GM12878 (cell line): ENCODE results near the gene SOX5. TPM values are rescaled to one million over a fixed set of nuclear protein-coding genes. Genes with fewer than 3 reads are reported as not detected.

Source experiments
- ATAC-seq: fragments of 200-7000 bp; cut with Tn5 transposase; 3 replicates; pipeline ENCODE4 v1.9.1; 2020; ENCODE audit warnings: mild to moderate bottlenecking, moderate library complexity
- BruUV-seq: library from RNA; stranded (reverse); fragments of 400-500 nt; replicated peaks from 2 replicates; lab custom pipeline; 2021; lab: Mats Ljungman, UMichigan
- CTCF ChIA-PET: fragments of 300-600 bp; sonication (Branson Sonifier 250); formaldehyde crosslinking; extraction: SDS; loops from one replicate; lab custom pipeline; 2021; ENCODE audit warnings: inconsistent platforms; lab: Yijun Ruan, JAX
- POLR2A ChIA-PET: fragments of 350-600 bp; formaldehyde crosslinking; extraction: SDS; loops from one replicate; lab custom pipeline; 2021; ENCODE audit warnings: inconsistent platforms; lab: Charles Lee
- RAD21 ChIA-PET: fragments of 300-600 bp; sonication (Branson Sonifier 250); formaldehyde crosslinking; loops from one replicate; lab custom pipeline; 2023; ENCODE audit warnings: antibody characterized with exemption; ENCODE audit not compliant: unreplicated experiment; lab: Charles Lee
- SMC1A ChIA-PET: fragments of 300-600 bp; sonication (Branson Sonifier 250); formaldehyde crosslinking; loops from one replicate; lab custom pipeline; 2023; ENCODE audit not compliant: unreplicated experiment, uncharacterized antibody; lab: Charles Lee
- DNase-seq: peaks from one replicate; pipeline ENCODE4 v3.0.0-alpha.2; 2011; ENCODE audit warnings: low read depth, low spot score
- FAIRE-seq: peaks from 3 replicates; lab custom pipeline; 2011; peaks lifted over from hg19 to GRCh38; lab: Jason Lieb, UNC
- H2AFZ ChIP-seq: 2 replicates; pipeline ENCODE4 v1.6.0; 2011; ENCODE audit warnings: low read depth, low read length, control low read depth; ENCODE audit not compliant: control insufficient read depth
- H3K27ac ChIP-seq: 2 replicates; pipeline ENCODE4 v1.5.1; 2011; ENCODE audit warnings: control low read depth; ENCODE audit not compliant: control insufficient read depth, insufficient read depth
- H3K27me3 ChIP-seq, 2 experiments: replicated peaks in 1 of 2; 2 replicates each; pipeline versions ENCODE4 v1.6.0 to v1.6.1; 2011; ENCODE audit warnings: low read length in 1 of 2; ENCODE audit not compliant: control insufficient read depth in 2 of 2, insufficient read depth in 2 of 2
- H3K36me3 ChIP-seq, 2 experiments: 2 replicates each; pipeline ENCODE4 v1.5.1; 2011; ENCODE audit warnings: low read length in 1 of 2; ENCODE audit not compliant: control insufficient read depth in 2 of 2, insufficient read depth in 2 of 2
- H3K4me1 ChIP-seq: 2 replicates; pipeline ENCODE4 v1.6.1; 2011; ENCODE audit warnings: mild to moderate bottlenecking, low read length, moderate library complexity, mixed read lengths; ENCODE audit not compliant: control insufficient read depth, insufficient read depth
- H3K4me2 ChIP-seq: 2 replicates; pipeline ENCODE4 v1.6.0; 2011; ENCODE audit warnings: control low read depth; ENCODE audit not compliant: control insufficient read depth, insufficient read depth
- H3K4me3 ChIP-seq: fragments of 200-600 bp; sonication (generic); 2 replicates; pipeline ENCODE4 v1.5.1; 2016
- H3K79me2 ChIP-seq: 2 replicates; pipeline ENCODE4 v1.6.0; 2011; ENCODE audit warnings: low read length; ENCODE audit not compliant: control insufficient read depth, insufficient read depth
- H3K9ac ChIP-seq: 2 replicates; pipeline ENCODE4 v1.8.0; 2011; ENCODE audit warnings: low read length, control low read depth, mixed read lengths; ENCODE audit not compliant: control insufficient read depth, insufficient read depth
- H3K9me3 ChIP-seq: replicated peaks from 3 replicates; pipeline ENCODE4 v1.5.1; 2011; ENCODE audit warnings: mild to moderate bottlenecking, low read length; ENCODE audit not compliant: control insufficient read depth, insufficient read depth
- H4K20me1 ChIP-seq: 2 replicates; pipeline ENCODE4 v1.6.0; 2011; ENCODE audit not compliant: control insufficient read depth, insufficient read depth
- ATF7 ChIP-seq: fragments of 450-650 bp; IDR thresholded peaks from 2 replicates; pipeline ENCODE4 v1.6.1; 2016; ENCODE audit warnings: low read depth, mild to moderate bottlenecking
- BRCA1 ChIP-seq: IDR thresholded peaks from 2 replicates; pipeline ENCODE4 v1.6.1; 2011; ENCODE audit warnings: low read depth, low read length, improper control_type of control experiment
- CEBPZ ChIP-seq: fragments of 150-350 bp; IDR thresholded peaks from 2 replicates; pipeline ENCODE4 v1.6.1; 2016; ENCODE audit warnings: low read depth, low read length
- CHD2 ChIP-seq: IDR thresholded peaks from 2 replicates; pipeline ENCODE4 v1.6.1; 2011; ENCODE audit warnings: low read depth, low read length, improper control_type of control experiment, borderline replicate concordance
- CREM ChIP-seq: IDR thresholded peaks from 2 replicates; pipeline ENCODE4 v1.6.1; 2014; ENCODE audit warnings: antibody characterized with exemption, low read depth
- GABPA ChIP-seq: IDR thresholded peaks from 2 replicates; pipeline ENCODE4 v1.6.1; 2014; ENCODE audit warnings: antibody characterized with exemption, low read depth, mild to moderate bottlenecking, inconsistent platforms
- MYC ChIP-seq: IDR thresholded peaks from 2 replicates; pipeline ENCODE4 v1.6.1; 2011; ENCODE audit warnings: mild to moderate bottlenecking, low read length, moderate library complexity, inconsistent platforms; ENCODE audit not compliant: insufficient read depth, insufficient replicate concordance, insufficient read length, severe bottlenecking
- NR2C2 ChIP-seq: IDR thresholded peaks from 2 replicates; pipeline ENCODE4 v1.6.1; 2011; ENCODE audit warnings: borderline replicate concordance, low read depth; ENCODE audit not compliant: control insufficient read depth, insufficient read length
- POLR2A ChIP-seq: IDR thresholded peaks from 2 replicates; pipeline ENCODE4 v1.6.1; 2011; ENCODE audit warnings: low read depth, mild to moderate bottlenecking, low read length
- SMC3 ChIP-seq: IDR thresholded peaks from 2 replicates; pipeline ENCODE4 v1.6.1; 2011; ENCODE audit warnings: low read length, improper control_type of control experiment, borderline replicate concordance
- SREBF1 ChIP-seq: IDR thresholded peaks from 2 replicates; pipeline ENCODE4 v1.6.1; 2012; ENCODE audit warnings: mild to moderate bottlenecking, low read length
- TAF1 ChIP-seq: IDR thresholded peaks from 2 replicates; pipeline ENCODE4 v1.6.1; 2011; ENCODE audit warnings: mild to moderate bottlenecking, low read depth, low read length, borderline replicate concordance
- TBL1XR1 ChIP-seq: IDR thresholded peaks from 2 replicates; pipeline ENCODE4 v1.6.1; 2012; ENCODE audit warnings: low read depth, low read length, improper control_type of control experiment
- TCF12 ChIP-seq: IDR thresholded peaks from 2 replicates; pipeline ENCODE4 v1.6.1; 2011; ENCODE audit warnings: low read depth, mild to moderate bottlenecking, low read length
- YY1 ChIP-seq: IDR thresholded peaks from 2 replicates; pipeline ENCODE4 v1.6.1; 2011; ENCODE audit warnings: low read depth, mild to moderate bottlenecking, low read length
- ZNF592 ChIP-seq: fragments of 450-650 bp; IDR thresholded peaks from 2 replicates; pipeline ENCODE4 v1.6.1; 2017; ENCODE audit warnings: mild to moderate bottlenecking, moderate library complexity
- WGBS: methylation state at CpG from one replicate; pipeline ENCODE4 v1.1.6; 2016; ENCODE audit warnings: low lambda C conversion rate; ENCODE audit not compliant: insufficient replicate concordance, insufficient coverage; ENCODE audit errors: missing lambda C conversion rate; 5-methylcytosine and 5-hydroxymethylcytosine counted together
- in situ Hi-C: fragments of 300-500 bp; cut with MboI; formaldehyde crosslinking; loops from 9 replicates; pipeline ENCODE4 v1.14.3; 2018; ENCODE audit warnings: mixed read lengths
- intact Hi-C: fragments of 100-400 bp; cut with micrococcal nuclease; formaldehyde crosslinking; loops from one replicate; pipeline ENCODE4 v1.14.2; 2022; ENCODE audit not compliant: unreplicated experiment
- polyA plus RNA-seq, 11 experiments: library from polyadenylated mRNA; depleted of rRNA in 4 of 11; unstranded in 6 of 11; stranded (reverse) in 5 of 11; fragments of >200 nt; fragmentation: Nextera tagmentation in 4 of 11; fragmentation: Illumina TruSeq in 1 of 11; extraction: Ambion mirVana in 4 of 11; extraction: Trizol in 1 of 11; gene quantifications; 1 replicate in 1 of 11; 2 replicates in 10 of 11; pipeline versions ENCODE4 v1.2.1 to v1.2.3, GENCODE V29; 2011 to 2016; ENCODE audit warnings: inconsistent platforms in 2 of 11, missing spikeins in 2 of 11, low read depth in 1 of 11
- total RNA-seq, 4 experiments: library from RNA; depleted of rRNA in 3 of 4; stranded (reverse); fragments of >200 nt in 3 of 4; fragmentation: Illumina TruSeq in 1 of 4; extraction: Trizol in 1 of 4; gene quantifications; 2 replicates each; pipeline versions ENCODE4 v1.2.1 to v1.2.3, GENCODE V29; 2013 to 2021

The SOX5 gene
- total and polyA plus RNA-seq, 10 of the 15 experiments (the other 5 are each of a cell fraction or from before 2014, with no cell fraction given), result 0.08 to 1.0 (median 0.24) TPM

- no peak for FAIRE-seq
- RAD21 ChIA-PET, result no interaction called here
- Histone ChIP-seq H3K79me2 (no peaks in the 10 kb centered on the region), H3K4me3 (no peak overlapping the region), H3K27me3 (no peaks in the 10 kb centered on the region), H3K9ac (no peak overlapping the region), H3K36me3 (no peaks in the 10 kb centered on the region), H4K20me1 (no peaks in the 10 kb centered on the region), H3K27ac (no peak overlapping the region), H3K9me3 (no peaks in the 10 kb centered on the region), H3K4me1 (no peaks in the 10 kb centered on the region), H2AFZ (no peak overlapping the region), H3K4me2 (no peak overlapping the region)
- DNase-seq, result no peak
- BruUV-seq, result no TSS peak
- POLR2A ChIA-PET, result no interaction called here
- ATAC-seq, result no peak
- 75% methylated on average over 2 of the region's 2 CpGs for WGBS
- in situ Hi-C loops, result no loop called here
- intact Hi-C loops, result no loop called here
- CTCF ChIA-PET, result no interaction called here
- SMC1A ChIA-PET, result no interaction called here
- TF ChIP-seq GABPA (no peak), ZNF592 (no peak), ATF7 (no peak), SREBF1 (no peak), YY1 (no peak), TBL1XR1 (no peak), CREM (no peak), TCF12 (no peak), CEBPZ (no peak), SMC3 (no peak), NR2C2 (no peak), MYC (no peak), CHD2 (no peak), TAF1 (no peak), BRCA1 (no peak), POLR2A (no peak)
Observed at GRCh38 chr12:23569356-23569755, 380.1 kb downstream of the SOX5 start.
